Thoracic aorta (tissue), 2 donors: ENCODE data around the gene SDK2. TPM values are rescaled to one million over a fixed set of nuclear protein-coding genes. Genes with fewer than 3 reads are reported as not detected.

Experiments used
- ATAC-seq: fragments of 150-250 bp; one replicate; pipeline ENCODE4 v1.8.0; 2017; ENCODE audit warnings: low read depth; ENCODE audit not compliant: insufficient number of reproducible peaks, low FRiP score
- DNase-seq: peaks from one replicate; pipeline ENCODE4 v3.0.0-alpha.2; 2020; ENCODE audit warnings: low spot score
- H3K27ac ChIP-seq, 2 donors: fragments of 200-600 bp; sonication (generic); 1 replicate in 1 of 2; 2 replicates in 1 of 2; pipeline ENCODE4 v1.5.1; 2016; ENCODE audit warnings: mild to moderate bottlenecking in 2 of 2, moderate library complexity in 2 of 2
- H3K27me3 ChIP-seq: fragments of 200-600 bp; sonication (generic); replicated peaks from 2 replicates; pipeline ENCODE4 v1.6.0; 2016; ENCODE audit warnings: mild to moderate bottlenecking; ENCODE audit not compliant: insufficient read depth
- H3K36me3 ChIP-seq: fragments of 200-600 bp; sonication (generic); one replicate; pipeline ENCODE4 v1.5.1; 2016
- H3K4me1 ChIP-seq, 2 donors: fragments of 200-600 bp; sonication (generic); 1 replicate in 1 of 2; 2 replicates in 1 of 2; pipeline versions ENCODE4 v1.5.1 to v1.6.0; 2016; ENCODE audit warnings: low read depth in 2 of 2, mild to moderate bottlenecking in 1 of 2; ENCODE audit not compliant: control insufficient read depth in 1 of 2
- H3K4me3 ChIP-seq: fragments of 200-600 bp; sonication (generic); 2 replicates; pipeline ENCODE4 v1.5.1; 2016; ENCODE audit warnings: mild to moderate bottlenecking
- H3K9me3 ChIP-seq: fragments of 200-600 bp; sonication (generic); 2 replicates; pipeline ENCODE4 v1.5.1; 2016
- total RNA-seq, 2 donors: library from RNA; depleted of rRNA; stranded (reverse); fragments of >200 nt; gene quantifications; one replicate each; pipeline versions ENCODE4 v1.1.0 to v1.2.3, GENCODE V29; 2016
- TF ChIP-seq, protein P1 (sequence below): fragments of 200-600 bp; sonication (generic); IDR thresholded peaks from one replicate; pipeline ENCODE4 v1.5.1; 2019; ENCODE audit warnings: antibody characterized with exemption

Gene SDK2
- total RNA-seq, 2 donors from 2014 or later, result 6.0 to 8.9 TPM

DNA sequence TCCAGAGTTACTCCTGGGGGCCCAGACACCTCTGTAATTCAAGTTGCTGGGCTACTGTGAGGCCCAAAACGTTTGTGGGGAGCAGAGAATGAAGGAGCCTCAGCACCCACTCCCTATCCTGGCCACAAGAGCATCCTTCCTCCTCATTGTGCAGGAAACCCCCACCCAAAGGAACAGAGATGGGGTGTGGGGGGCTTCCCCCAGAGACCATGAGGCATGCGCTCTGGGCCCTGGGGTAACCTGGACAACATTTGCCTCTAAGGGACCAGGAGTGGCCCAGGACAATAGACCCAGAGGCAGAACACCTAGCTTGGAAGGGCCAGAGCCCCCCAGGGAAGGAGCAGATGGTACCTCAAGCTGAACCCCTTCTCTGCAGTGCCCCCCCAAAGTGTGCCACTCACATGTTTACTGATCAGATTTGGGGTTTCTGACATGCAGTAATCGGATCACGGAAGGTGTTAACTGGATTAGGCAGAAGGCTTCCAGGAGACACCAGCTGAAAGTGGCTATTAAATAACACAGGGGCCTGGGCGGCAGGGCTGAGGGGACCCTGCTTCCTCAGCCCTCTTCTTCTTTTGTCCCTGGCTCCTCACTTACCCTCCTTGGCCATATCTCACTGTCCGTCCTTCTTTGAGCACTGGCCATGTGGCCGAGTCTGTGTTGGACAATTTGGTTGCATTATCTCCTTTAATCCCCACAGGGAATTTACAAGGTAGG lies 50.8 kb downstream of the SDK2 start:
- Histone ChIP-seq H3K9me3 (no peaks in the 10 kb centered on the region), H3K36me3 (no peaks in the 10 kb centered on the region), H3K27ac (no peak overlapping the region), H3K4me1 (no peaks in the 10 kb centered on the region), H3K27me3 (no peaks in the 10 kb centered on the region), H3K4me3 (no peak overlapping the region)
- ATAC-seq (no peak), DNase-seq (no peak)
- TF ChIP-seq, protein P1, sequence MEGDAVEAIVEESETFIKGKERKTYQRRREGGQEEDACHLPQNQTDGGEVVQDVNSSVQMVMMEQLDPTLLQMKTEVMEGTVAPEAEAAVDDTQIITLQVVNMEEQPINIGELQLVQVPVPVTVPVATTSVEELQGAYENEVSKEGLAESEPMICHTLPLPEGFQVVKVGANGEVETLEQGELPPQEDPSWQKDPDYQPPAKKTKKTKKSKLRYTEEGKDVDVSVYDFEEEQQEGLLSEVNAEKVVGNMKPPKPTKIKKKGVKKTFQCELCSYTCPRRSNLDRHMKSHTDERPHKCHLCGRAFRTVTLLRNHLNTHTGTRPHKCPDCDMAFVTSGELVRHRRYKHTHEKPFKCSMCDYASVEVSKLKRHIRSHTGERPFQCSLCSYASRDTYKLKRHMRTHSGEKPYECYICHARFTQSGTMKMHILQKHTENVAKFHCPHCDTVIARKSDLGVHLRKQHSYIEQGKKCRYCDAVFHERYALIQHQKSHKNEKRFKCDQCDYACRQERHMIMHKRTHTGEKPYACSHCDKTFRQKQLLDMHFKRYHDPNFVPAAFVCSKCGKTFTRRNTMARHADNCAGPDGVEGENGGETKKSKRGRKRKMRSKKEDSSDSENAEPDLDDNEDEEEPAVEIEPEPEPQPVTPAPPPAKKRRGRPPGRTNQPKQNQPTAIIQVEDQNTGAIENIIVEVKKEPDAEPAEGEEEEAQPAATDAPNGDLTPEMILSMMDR, result no peak

DNA sequence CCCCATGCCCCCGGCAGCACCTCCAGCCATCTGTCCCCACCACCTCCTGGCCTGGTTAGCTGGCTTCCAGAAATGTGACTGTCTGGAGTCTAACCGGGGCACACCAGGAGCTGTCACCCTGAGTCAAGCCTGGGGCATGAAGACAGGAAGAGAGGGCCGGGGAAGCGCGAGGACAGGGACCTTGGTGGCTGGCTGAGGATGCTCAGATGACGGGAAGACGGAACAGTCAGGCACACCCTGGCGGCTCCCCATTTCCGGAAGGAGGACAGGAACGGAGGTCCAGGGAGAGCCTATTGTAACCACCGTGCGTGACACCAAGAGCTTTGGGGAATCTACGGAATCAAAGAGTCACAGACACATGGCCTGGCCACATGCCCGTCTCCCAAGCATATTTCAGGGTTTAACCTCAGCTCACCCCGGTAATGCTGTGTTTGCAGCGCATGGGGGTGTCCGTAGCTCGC lies 51.7 kb downstream of the SDK2 start:
- no peak overlapping the region for H3K27ac ChIP-seq
- H3K4me1 ChIP-seq, result no peaks in the 10 kb centered on the region
- H3K4me3 ChIP-seq, result no peak overlapping the region
- DNase-seq (no peak), ATAC-seq (no peak)
- no peaks in the 10 kb centered on the region for H3K9me3 ChIP-seq
- no peaks in the 10 kb centered on the region for H3K36me3 ChIP-seq
- H3K27me3 ChIP-seq, result no peaks in the 10 kb centered on the region
- TF ChIP-seq, protein P1, result no peak

DNA sequence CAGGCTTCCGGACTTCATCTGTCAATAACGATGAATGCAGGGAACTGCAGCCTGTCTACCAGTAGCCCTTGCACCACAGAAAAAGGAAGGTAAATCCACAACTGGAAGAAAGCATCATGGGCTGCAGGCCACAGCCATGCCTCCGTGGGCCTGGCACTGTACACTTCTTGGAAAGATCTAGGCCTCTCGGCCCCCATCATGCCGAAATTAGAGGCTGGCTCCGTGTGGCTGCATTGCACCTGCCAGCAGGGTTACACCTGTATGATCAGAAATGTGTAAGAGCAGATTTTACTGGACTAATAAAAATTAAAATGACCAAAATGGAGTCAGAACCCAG lies 52.2 kb downstream of the SDK2 start:
- TF ChIP-seq, protein P1, result no peak
- no peak overlapping the region for H3K4me3 ChIP-seq
- H3K9me3 ChIP-seq, result no peaks in the 10 kb centered on the region
- no peaks in the 10 kb centered on the region for H3K4me1 ChIP-seq
- DNase-seq (no peak), ATAC-seq (no peak)
- H3K36me3 ChIP-seq, result no peaks in the 10 kb centered on the region
- no peaks in the 10 kb centered on the region for H3K27me3 ChIP-seq
- no peak overlapping the region for H3K27ac ChIP-seq

DNA sequence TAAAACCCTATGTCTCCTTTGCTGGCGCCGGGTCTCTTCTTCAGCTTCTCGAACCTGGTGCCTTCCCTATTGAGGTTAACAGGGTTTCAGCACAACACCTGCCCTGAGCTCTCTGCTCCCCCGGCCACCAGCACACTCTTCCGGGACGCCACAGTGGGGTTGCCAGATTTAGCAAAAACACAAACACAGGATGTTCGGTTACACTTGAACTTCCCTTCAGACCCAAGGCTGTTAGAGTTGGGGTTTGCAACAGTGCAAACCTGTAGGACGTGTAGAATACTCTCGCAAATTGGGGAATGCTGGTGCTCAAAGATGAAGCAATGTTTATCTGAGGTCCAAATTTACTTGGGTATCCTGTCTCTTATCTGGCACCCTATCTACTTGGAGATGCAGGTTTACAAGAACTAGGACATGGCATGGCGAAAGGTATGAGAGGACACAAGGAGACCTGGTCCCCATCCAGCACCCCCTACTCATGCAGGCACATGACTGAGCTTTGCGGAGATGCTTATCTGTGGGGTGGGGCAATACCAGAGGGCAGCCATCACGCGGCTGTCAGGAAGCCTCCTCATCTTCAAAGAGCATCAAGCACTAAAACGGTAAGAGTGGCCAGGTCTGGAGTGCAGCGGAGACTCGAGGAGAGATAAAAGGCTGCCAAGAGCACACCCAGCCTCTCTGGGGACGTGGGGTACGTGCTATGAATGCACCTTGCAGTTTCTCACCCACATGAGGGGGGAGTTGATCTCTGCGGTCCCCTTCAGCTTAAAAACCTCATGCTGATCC lies 52.8 kb downstream of the SDK2 start:
- DNase-seq (no peak), ATAC-seq (no peak)
- TF ChIP-seq, protein P1, result no peak
- Histone ChIP-seq H3K36me3 (no peaks in the 10 kb centered on the region), H3K4me1 (no peaks in the 10 kb centered on the region), H3K27ac (no peak overlapping the region), H3K4me3 (no peak overlapping the region), H3K27me3 (no peaks in the 10 kb centered on the region), H3K9me3 (no peaks in the 10 kb centered on the region)

DNA sequence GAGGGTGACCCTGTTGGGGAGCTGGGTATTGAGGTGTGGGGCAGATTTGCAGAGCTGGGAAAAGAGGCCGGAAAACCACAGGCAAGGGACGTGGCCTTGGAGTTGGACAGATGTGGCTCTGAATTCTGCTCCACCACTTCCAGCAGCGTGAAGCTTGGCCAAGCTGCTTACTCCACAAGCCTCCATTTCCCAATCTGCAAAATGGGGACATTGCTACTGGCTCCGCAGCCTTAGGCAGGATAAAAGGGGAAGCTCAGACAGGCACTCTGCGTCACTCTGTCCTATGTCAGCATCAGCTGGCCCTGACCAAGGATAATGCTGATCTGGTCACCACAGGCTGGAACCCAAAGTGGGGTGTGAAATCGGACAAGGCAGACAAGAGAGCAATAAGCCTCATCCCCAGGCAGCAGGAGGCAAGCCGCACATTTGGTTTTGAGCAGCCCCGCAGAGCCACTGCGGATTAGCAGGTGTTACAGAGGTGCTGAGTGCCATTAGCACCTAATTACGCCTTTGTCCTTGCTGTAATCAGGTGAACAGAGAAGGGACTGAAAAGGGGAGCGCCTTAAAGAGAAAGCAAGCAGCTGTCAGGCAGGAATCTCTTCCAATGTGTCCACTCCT lies 54.8 kb downstream of the SDK2 start:
- no peak for ATAC-seq
- DNase-seq, result no peak
- Histone ChIP-seq H3K36me3 (no peaks in the 10 kb centered on the region), H3K27me3 (no peaks in the 10 kb centered on the region), H3K4me1 (no peaks in the 10 kb centered on the region), H3K27ac (no peak overlapping the region), H3K9me3 (no peaks in the 10 kb centered on the region), H3K4me3 (no peak overlapping the region)
- TF ChIP-seq, protein P1, result no peak
